Measurements from ENCODE around the gene RHNO1. TPM values are rescaled to one million over a fixed set of nuclear protein-coding genes. Genes with fewer than 3 reads are reported as not detected.

RHNO1 gene
- total and polyA plus RNA-seq, 12 donors, result 2.5 to 10.9 (median 6.9) TPM

DNA sequence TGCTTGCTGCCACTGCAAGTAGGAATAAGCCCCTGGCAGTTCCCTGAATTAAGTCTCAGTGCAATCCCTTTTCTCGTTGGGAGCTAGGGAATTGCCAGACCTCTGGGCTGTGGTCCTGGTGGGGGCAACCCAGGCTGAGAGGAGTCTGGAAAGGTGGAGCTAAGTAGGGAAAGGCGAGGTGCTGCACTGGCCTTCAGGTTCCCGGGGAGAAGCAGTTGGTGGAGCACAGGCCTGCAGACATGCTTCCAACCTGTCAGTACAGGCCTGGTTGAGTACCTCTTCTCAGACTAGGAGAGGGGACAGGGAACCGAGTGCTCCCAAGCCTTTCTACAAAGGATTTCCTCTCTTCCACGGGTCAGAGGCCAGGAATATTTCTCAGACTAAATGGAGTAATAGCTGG, 43.7 kb upstream of the RHNO1 start:
- Histone ChIP-seq H3K4me3 (peak overlapping the region in 6 of 10 donors; percentile 2 to 53 (median 44)), H3K9me3 (no peaks in the 10 kb centered on the region), H3K27ac (peak overlapping the region in 5 of 10 donors; percentile 8 to 60 (median 37)), H3K27me3 (peaks cover 0 to 7% (median 0%) of the 10 kb centered on the region in 7 donors), H3K4me1 (peaks cover 0 to 25% (median 8%) of the 10 kb centered on the region in 9 donors), H3K36me3 (peaks cover 0 to 48% (median 0%) of the 10 kb centered on the region in 9 donors)
- TF ChIP-seq, protein P1, sequence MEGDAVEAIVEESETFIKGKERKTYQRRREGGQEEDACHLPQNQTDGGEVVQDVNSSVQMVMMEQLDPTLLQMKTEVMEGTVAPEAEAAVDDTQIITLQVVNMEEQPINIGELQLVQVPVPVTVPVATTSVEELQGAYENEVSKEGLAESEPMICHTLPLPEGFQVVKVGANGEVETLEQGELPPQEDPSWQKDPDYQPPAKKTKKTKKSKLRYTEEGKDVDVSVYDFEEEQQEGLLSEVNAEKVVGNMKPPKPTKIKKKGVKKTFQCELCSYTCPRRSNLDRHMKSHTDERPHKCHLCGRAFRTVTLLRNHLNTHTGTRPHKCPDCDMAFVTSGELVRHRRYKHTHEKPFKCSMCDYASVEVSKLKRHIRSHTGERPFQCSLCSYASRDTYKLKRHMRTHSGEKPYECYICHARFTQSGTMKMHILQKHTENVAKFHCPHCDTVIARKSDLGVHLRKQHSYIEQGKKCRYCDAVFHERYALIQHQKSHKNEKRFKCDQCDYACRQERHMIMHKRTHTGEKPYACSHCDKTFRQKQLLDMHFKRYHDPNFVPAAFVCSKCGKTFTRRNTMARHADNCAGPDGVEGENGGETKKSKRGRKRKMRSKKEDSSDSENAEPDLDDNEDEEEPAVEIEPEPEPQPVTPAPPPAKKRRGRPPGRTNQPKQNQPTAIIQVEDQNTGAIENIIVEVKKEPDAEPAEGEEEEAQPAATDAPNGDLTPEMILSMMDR (IDR thresholded peaks at IDR 0.05), result no peak
- intact Hi-C loops (cut with DNase I), result no loop called here
- DNase-seq (no peak), ATAC-seq (no peak)
- WGBS, 2 donors, result 53 to 62% methylated on average over 5 of the region's 5 CpGs

DNA sequence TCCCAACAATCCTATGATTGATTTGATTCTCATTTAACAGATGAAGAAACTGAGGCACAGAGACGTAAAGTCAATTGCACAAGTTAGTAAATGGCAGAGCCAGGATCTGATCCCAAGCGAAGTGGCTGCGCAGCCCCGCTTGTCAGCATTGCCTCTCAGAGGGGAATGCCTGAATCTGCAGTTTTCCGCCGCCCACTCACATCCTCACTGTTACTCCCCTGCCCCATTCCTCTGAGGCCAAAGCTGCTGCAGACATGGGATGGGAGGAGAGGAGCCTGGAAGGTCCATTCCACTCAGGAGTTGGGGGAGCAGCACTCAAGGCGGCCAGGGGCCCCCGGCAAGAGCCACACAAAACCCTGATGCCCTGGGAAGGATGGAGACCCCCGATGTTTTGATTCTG, 43.2 kb upstream of the RHNO1 start:
- 48 to 80% methylated on average over 9 of the region's 9 CpGs for whole genome bisulfite sequencing, 2 donors
- DNase-seq, result no peak
- H3K4me1 ChIP-seq, result peaks cover 0 to 25% (median 8%) of the 10 kb centered on the region in 9 donors
- peak overlapping the region in 7 of 10 donors; percentile 11 to 53 (median 42) for H3K4me3 ChIP-seq
- intact Hi-C loops (cut with DNase I), result no loop called here
- H3K36me3 ChIP-seq, result peaks cover 0 to 44% (median 0%) of the 10 kb centered on the region in 9 donors
- peak overlapping the region in 6 of 10 donors; percentile 20 to 64 (median 48) for H3K27ac ChIP-seq
- peaks cover 0 to 7% (median 0%) of the 10 kb centered on the region in 7 donors for H3K27me3 ChIP-seq
- TF ChIP-seq, protein P1 (IDR thresholded peaks at IDR 0.05), result no peak
- peak in 7 of 8 donors; percentile 27 to 68 (median 56) for ATAC-seq
- no peaks in the 10 kb centered on the region for H3K9me3 ChIP-seq

DNA sequence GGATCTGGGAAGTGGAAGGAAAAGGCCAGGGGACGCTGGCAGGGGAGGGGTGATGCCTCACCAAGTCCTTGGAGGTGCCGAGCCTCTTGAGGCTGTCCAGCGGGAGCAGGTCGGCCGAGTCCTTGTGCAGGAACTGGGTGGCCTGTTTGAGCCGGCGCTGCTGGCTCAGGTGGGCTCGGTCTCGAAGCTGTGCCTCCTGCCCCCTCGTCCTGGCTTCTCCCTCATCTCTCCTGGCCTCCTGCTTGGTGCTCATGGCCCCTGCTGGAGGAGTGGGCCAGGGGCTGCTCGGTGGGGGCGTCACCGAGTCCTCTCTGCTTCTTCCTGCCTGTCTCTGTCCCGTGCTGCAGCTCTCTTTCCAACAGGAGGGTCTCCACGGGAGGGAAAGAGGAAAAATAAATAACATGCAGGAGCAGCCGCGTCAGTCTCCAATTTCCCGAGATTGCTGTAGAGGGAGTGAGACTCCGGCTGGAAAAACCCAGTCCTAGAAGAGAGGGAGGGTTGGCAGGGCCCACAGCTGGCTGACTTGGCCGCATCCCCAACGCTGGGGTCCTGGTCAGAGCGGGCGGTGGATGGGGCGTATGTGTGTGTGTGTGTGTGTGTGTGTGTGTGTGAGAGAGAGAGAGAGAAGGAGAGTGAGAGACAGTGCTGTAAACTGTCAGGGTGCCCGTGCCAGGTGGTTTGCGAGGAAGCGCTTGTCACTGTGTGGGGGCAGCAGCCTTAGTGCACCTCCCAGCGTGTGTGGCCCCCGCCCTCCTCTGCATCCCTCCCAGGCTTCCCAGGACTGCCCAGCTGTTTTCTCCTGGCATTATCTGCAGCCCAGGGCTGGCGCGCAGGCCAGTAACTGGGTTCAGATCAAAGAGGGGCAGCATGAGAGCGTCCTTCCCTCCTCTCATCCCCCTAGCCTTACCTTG, 42.2 kb upstream of the RHNO1 start, which contains the start of gene NRIP2:
TSS of gene NRIP2 (minus strand) at position 455 of the 911 bp plus-strand sequence. CDS start at position 403, 52 bp downstream.
- Histone ChIP-seq H3K36me3 (peaks cover 0 to 43% (median 0%) of the 10 kb centered on the region in 9 donors), H3K27ac (peak within 1 kb of the TSS in 7 of 10 donors; percentile 20 to 64 (median 45)), H3K4me1 (peaks cover 0 to 25% (median 8%) of the 10 kb centered on the region in 9 donors), H3K27me3 (peaks cover 0 to 7% (median 0%) of the 10 kb centered on the region in 7 donors), H3K9me3 (no peaks in the 10 kb centered on the region), H3K4me3 (peak within 1 kb of the TSS in 9 of 10 donors; percentile 11 to 53 (median 40))
- peak; percentile 40 to 43 for DNase-seq
- intact Hi-C loops (cut with DNase I), result no loop called here
- TF ChIP-seq, protein P1 (IDR thresholded peaks at IDR 0.05), result peak in 4 of 9 donors; percentile 8 to 32 (median 27)
- ATAC-seq, result peak; percentile 54 to 81 (median 71)
- 12 to 24% methylated on average over 32 of the region's 32 CpGs for WGBS, 2 donors

DNA sequence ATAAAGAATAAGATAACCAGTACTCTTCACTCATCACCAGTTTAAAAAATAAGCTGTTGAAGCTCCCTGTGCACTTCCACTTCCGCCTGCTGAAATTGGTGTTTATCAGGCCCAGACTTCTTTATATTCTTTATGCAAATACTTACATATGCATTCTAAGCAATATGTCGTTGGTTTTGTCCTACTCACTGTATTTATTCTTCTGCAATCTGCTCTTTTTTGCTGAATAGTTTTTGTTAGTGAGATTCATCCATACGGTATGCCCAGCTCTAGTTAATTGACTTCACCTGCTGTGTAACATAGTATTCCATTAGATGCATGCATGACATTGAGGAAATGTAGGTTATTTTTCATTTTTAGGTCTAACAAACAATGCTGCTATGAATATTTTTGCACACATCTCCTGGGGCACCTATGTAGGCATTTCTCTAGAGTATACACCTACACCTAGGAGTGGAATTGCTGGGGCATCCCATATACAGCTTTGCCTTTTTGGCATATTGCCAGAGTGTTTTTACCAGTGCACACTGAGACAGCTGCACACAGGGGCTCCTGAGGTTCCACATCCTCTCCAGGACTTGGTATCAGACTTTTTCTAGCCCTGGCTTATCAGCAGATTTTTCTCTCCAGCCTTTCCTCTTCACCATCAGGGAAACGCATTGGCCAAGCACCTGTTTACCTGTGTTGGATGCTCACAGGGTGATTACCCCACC, 41.2 kb upstream of the RHNO1 start:
- DNase-seq (no peak), ATAC-seq (no peak)
- intact Hi-C loops (cut with DNase I), result no loop called here
- peak overlapping the region in 1 of 10 donors; percentile 53 for H3K4me3 ChIP-seq
- peaks cover 0 to 35% (median 0%) of the 10 kb centered on the region in 9 donors for H3K36me3 ChIP-seq
- TF ChIP-seq, protein P1 (IDR thresholded peaks at IDR 0.05), result no peak
- H3K4me1 ChIP-seq, result peaks cover 0 to 25% (median 8%) of the 10 kb centered on the region in 9 donors
- no peak overlapping the region for H3K27ac ChIP-seq
- H3K27me3 ChIP-seq, result peaks cover 0 to 7% (median 0%) of the 10 kb centered on the region in 7 donors
- 68 to 78% methylated on average over 4 of the region's 4 CpGs for WGBS, 2 donors
- no peaks in the 10 kb centered on the region for H3K9me3 ChIP-seq

Data from heart right ventricle (tissue), 16 donors.